ENCODE results near the gene MBD3.
A peak's percentile ranks its signal among the peaks of the same experiment; 100 is the strongest.
"Not testable (repeated sequence)": the region's sequence is repeated elsewhere in the genome, so short reads cannot be mapped to it uniquely, and the experiment has no call there.

Gene MBD3

GRCh38 chr19:1592755-1593500 is at the start of gene MBD3:
Gene MBD3, minus strand, starts transcription at chr19:1592865. Its CDS starts 234 bp downstream, at chr19:1592631.
- Histone ChIP-seq H3K36me3 (peaks cover 11 to 37% (median 17%) of the 10 kb centered on the region in 3 donors), H3K9me3 (no peaks in the 10 kb centered on the region), H3K4me1 (peaks cover 0 to 33% (median 23%) of the 10 kb centered on the region in 4 donors), H3K27me3 (no peaks in the 10 kb centered on the region), H3K27ac (peak within 1 kb of the TSS; percentile 83 to 89), H3K4me3 (peak within 1 kb of the TSS; percentile 58 to 71)
- DNase-seq = peak; percentile 90 to 96
- TF ChIP-seq CTCF (IDR thresholded peaks at IDR 0.05) = peak; percentile 17 to 43
- intact Hi-C loops (cut with DNase I; ENCODE audit: low total_unique reads) = no loop called here

GRCh38 chr19:1640893-1641448 is 48.3 kb upstream of the MBD3 start:
- H3K4me3 ChIP-seq; H3K27me3 ChIP-seq; H3K9me3 ChIP-seq; DNase-seq; intact Hi-C loops (cut with DNase I; ENCODE audit: low total_unique reads); H3K4me1 ChIP-seq; H3K27ac ChIP-seq: not testable (repeated sequence)
- H3K36me3 ChIP-seq = peaks cover 13 to 65% (median 59%) of the 10 kb centered on the region in 3 donors

GRCh38 chr19:1636325-1637236 is 43.9 kb upstream of the MBD3 start:
- intact Hi-C loops (cut with DNase I; ENCODE audit: low total_unique reads) = no loop called here
- H3K36me3 ChIP-seq = peaks cover 21 to 66% (median 41%) of the 10 kb centered on the region in 3 donors
- no peaks in the 10 kb centered on the region for H3K4me1 ChIP-seq
- H3K27ac ChIP-seq = no peak overlapping the region
- no peaks in the 10 kb centered on the region for H3K9me3 ChIP-seq
- TF ChIP-seq CTCF (IDR thresholded peaks at IDR 0.05) = no peak
- no peak overlapping the region for H3K4me3 ChIP-seq
- DNase-seq = no peak
- H3K27me3 ChIP-seq = no peaks in the 10 kb centered on the region

GRCh38 chr19:1634938-1635243 is 42.2 kb upstream of the MBD3 start:
- Histone ChIP-seq H3K36me3 (peaks cover 22 to 76% (median 51%) of the 10 kb centered on the region in 3 donors), H3K9me3 (no peaks in the 10 kb centered on the region), H3K27me3 (no peaks in the 10 kb centered on the region), H3K27ac (no peak overlapping the region), H3K4me3 (no peak overlapping the region), H3K4me1 (no peaks in the 10 kb centered on the region)
- intact Hi-C loops (cut with DNase I; ENCODE audit: low total_unique reads) = loop anchor here (5.0 kb wide), 1 partner anchor 37 kb away; no protein-coding TSS in a partner anchor
- DNase-seq = no peak
- TF ChIP-seq CTCF (IDR thresholded peaks at IDR 0.05) = no peak

GRCh38 chr19:1634242-1634937 is 41.7 kb upstream of the MBD3 start:
- Histone ChIP-seq H3K36me3 (peaks cover 22 to 81% (median 53%) of the 10 kb centered on the region in 3 donors), H3K27me3 (no peaks in the 10 kb centered on the region), H3K4me3 (no peak overlapping the region), H3K27ac (no peak overlapping the region), H3K9me3 (no peaks in the 10 kb centered on the region), H3K4me1 (no peaks in the 10 kb centered on the region)
- intact Hi-C loops (cut with DNase I; ENCODE audit: low total_unique reads) = loop anchor here (5.0 kb wide), 1 partner anchor 38 kb away; no protein-coding TSS in a partner anchor
- no peak for DNase-seq
- no peak for TF ChIP-seq CTCF (IDR thresholded peaks at IDR 0.05)

Data from tibial artery (tissue), 4 donors.